Keratinocyte (primary cell): ENCODE results near the gene MAP7D2.

ENCODE experiments used
- EZH2 ChIP-seq: IDR thresholded peaks from one replicate; pipeline ENCODE4 v1.6.1; 2012; ENCODE audit warnings: inconsistent platforms, mild to moderate bottlenecking, low read length, moderate library complexity
- TF ChIP-seq, protein P1 (sequence below), 3 experiments: IDR thresholded peaks in 1 of 3; conservative IDR thresholded peaks in 1 of 3; optimal IDR thresholded peaks in 1 of 3; 2 replicates in 2 of 3; 3 replicates in 1 of 3; pipeline versions ENCODE3 to v1.5.1; 2011; ENCODE audit warnings: low read length in 3 of 3, mild to moderate bottlenecking in 3 of 3, moderate library complexity in 2 of 3, control low read depth in 1 of 3, inconsistent platforms in 1 of 3; ENCODE audit not compliant: insufficient read depth in 2 of 3; ENCODE audit errors: extremely low read depth in 1 of 3

DNA sequence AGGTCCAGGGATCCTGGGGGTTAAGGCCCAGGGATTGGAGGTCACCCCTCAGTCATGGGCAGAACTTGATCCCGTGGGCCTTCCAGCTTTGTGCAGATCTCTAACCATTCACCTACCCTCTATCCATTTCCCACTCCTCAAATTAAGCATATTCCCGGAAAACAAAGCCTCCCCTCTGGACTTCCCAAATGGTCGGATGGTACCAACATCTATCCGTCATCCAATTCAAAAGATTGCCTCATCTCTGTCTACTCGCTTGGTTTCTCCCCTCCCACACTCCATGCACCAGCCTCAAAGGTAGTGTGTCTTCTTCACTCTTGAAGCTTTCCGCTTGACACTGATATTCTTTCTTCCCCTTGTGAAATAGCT, 125.4 kb downstream of the MAP7D2 start:
- TF ChIP-seq, protein P1, sequence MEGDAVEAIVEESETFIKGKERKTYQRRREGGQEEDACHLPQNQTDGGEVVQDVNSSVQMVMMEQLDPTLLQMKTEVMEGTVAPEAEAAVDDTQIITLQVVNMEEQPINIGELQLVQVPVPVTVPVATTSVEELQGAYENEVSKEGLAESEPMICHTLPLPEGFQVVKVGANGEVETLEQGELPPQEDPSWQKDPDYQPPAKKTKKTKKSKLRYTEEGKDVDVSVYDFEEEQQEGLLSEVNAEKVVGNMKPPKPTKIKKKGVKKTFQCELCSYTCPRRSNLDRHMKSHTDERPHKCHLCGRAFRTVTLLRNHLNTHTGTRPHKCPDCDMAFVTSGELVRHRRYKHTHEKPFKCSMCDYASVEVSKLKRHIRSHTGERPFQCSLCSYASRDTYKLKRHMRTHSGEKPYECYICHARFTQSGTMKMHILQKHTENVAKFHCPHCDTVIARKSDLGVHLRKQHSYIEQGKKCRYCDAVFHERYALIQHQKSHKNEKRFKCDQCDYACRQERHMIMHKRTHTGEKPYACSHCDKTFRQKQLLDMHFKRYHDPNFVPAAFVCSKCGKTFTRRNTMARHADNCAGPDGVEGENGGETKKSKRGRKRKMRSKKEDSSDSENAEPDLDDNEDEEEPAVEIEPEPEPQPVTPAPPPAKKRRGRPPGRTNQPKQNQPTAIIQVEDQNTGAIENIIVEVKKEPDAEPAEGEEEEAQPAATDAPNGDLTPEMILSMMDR (optimal IDR thresholded peaks at IDR 0.05 in 1 of 3, IDR thresholded peaks at IDR 0.05 in 1 of 3, conservative IDR thresholded peaks at IDR 0.05 in 1 of 3; ENCODE audit: extremely low read depth in 1 of 3, insufficient read depth in 2 of 3, low read length in 3 of 3) = no peak
- TF ChIP-seq EZH2 = no peak
